HG03045 (cell line): Measurements from ENCODE around the gene SLC28A1.

ENCODE experiments used
- ATAC-seq: cut with Tn5 transposase; IDR thresholded peaks from one replicate; pipeline ENCODE4 v1.9.1; 2021; ENCODE audit warnings: mild to moderate bottlenecking, moderate library complexity; ENCODE audit not compliant: unreplicated experiment

The SLC28A1 gene

GRCh38 chr15:84988909-84989644, 104.6 kb downstream of the SLC28A1 start:
- no peak for ATAC-seq

GRCh38 chr15:84990507-84990906, 106.0 kb downstream of the SLC28A1 start:
- no peak for ATAC-seq

GRCh38 chr15:84991014-84991712, 106.7 kb downstream of the SLC28A1 start:
- no peak for ATAC-seq

DNA sequence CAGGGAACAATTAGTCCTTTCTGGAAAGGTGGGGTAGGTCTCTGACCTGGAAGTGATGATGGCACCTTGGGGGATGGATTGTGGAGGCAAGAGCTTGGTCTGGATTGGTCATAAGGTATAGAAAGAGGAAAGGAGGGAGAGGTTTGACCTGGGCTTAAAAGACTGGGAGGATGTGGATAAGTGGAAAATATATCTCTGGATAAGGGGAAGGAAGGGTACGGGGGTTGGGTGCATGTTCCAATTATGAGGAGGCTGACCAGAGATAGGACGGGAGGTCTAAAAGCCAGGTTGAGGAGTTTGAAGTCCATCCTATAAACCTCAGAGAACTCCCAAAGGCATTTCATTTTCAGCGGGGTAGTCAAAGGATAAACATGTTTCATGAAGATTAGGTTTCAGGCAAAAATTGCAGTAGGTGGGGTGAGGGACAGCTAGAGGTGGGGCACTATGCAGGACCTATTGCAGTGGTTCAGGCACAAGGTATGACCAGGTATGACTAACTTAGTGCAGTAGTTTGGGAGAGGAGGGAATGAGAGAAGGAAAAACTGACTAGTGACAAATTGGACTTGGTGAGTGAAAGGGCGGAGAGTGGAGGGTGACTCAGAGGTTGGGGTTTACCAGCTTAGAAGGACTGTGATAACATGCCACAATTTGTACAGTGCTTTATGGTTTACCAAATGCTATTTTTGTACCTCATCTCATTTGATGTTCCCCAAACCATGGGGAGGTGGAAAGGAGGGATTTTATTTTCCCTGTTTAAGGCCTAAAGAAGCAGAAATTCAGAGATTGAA, 107.9 kb downstream of the SLC28A1 start:
- ATAC-seq = no peak
